CD4-positive, alpha-beta T cell treated with Interleukin-4 for 4 hours (primary cell): ENCODE measurements around the gene CCNE1.
"Not testable (repeated sequence)": the region's sequence is repeated elsewhere in the genome, so short reads cannot be mapped to it uniquely, and the experiment has no call there.

Experiments used
- DNase-seq: peaks from one replicate; pipeline ENCODE4 v3.0.0-alpha.2; 2020

CCNE1 gene

GRCh38 chr19:29819300-29819699 lies 7.5 kb downstream of the CCNE1 start:
- DNase-seq: no peak

- no peak for DNase-seq
Observed at GRCh38 chr19:29819986-29820385, 8.2 kb downstream of the CCNE1 start.

- DNase-seq: no peak
Observed at GRCh38 chr19:29823581-29824330, 12.0 kb downstream of the CCNE1 start.

GRCh38 chr19:29825263-29825662 lies 13.5 kb downstream of the CCNE1 start:
- not testable (repeated sequence) for DNase-seq

GRCh38 chr19:29831041-29831548 lies 19.3 kb downstream of the CCNE1 start:
- peak; percentile 83 for DNase-seq

GRCh38 chr19:29831686-29832085 lies 19.9 kb downstream of the CCNE1 start:
- DNase-seq: no peak

- DNase-seq: no peak
Observed at GRCh38 chr19:29832801-29833200, 21.0 kb downstream of the CCNE1 start.

GRCh38 chr19:29833614-29834261 lies 21.9 kb downstream of the CCNE1 start:
- no peak for DNase-seq

- no peak for DNase-seq
Observed at GRCh38 chr19:29834991-29835846, 23.4 kb downstream of the CCNE1 start.

- DNase-seq: no peak
Observed at GRCh38 chr19:29836409-29836825, 24.6 kb downstream of the CCNE1 start.

GRCh38 chr19:29837448-29837981 lies 25.7 kb downstream of the CCNE1 start:
- peak; percentile 60 for DNase-seq

- DNase-seq: no peak
Observed at GRCh38 chr19:29837996-29838395, 26.2 kb downstream of the CCNE1 start.

GRCh38 chr19:29840066-29840950 lies 28.5 kb downstream of the CCNE1 start:
- no peak for DNase-seq

GRCh38 chr19:29841209-29841558 lies 29.4 kb downstream of the CCNE1 start:
- no peak for DNase-seq

- DNase-seq: no peak
Observed at GRCh38 chr19:29841559-29842367, 30.0 kb downstream of the CCNE1 start.

GRCh38 chr19:29842471-29843179 lies 30.8 kb downstream of the CCNE1 start:
- no peak for DNase-seq

- no peak for DNase-seq
Observed at GRCh38 chr19:29843180-29844051, 31.6 kb downstream of the CCNE1 start.

GRCh38 chr19:29844891-29845573 lies 33.2 kb downstream of the CCNE1 start:
- peak; percentile 92 for DNase-seq
